ENCODE results near the gene TMEM156. TPM values are rescaled to one million over a fixed set of nuclear protein-coding genes. Genes with fewer than 3 reads are reported as not detected.

The TMEM156 gene
- polyA plus RNA-seq, 1 donor from 2014 or later = not detected

DNA sequence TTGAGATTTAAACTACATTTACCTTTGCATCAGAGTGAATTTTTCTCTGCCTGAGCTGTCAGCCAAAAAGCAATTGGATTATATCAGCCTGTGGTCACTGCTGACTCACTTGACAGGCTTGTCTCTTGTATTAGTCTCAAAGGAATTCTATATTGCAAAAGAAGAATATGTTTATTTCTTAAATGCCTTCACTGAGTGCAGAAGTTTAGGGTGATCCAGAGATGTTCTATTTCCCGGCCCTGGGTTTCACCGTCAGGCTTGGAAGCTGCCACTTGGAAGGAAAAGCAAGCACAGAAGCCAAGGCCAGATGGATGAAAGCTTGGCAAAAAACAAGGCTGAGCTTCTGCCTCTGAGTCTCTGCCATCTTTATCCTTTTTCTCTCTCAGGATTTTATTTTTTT, 83.7 kb downstream of the TMEM156 start:
- no peak overlapping the region for H3K27ac ChIP-seq (ENCODE audit: low read length)
- H3K9me3 ChIP-seq (ENCODE audit: low read length) = no peaks in the 10 kb centered on the region
- no peak overlapping the region for H2AFZ ChIP-seq (ENCODE audit: low read depth, low read length)
- H3K36me3 ChIP-seq (ENCODE audit: insufficient read depth, low read length) = no peaks in the 10 kb centered on the region
- TF ChIP-seq TAF1 (IDR thresholded peaks at IDR 0.05; ENCODE audit: low read depth) = no peak
- no peak overlapping the region for H3K4me3 ChIP-seq (ENCODE audit: low read length)
- no peaks in the 10 kb centered on the region for H4K20me1 ChIP-seq (ENCODE audit: insufficient read depth)
- no peaks in the 10 kb centered on the region for H3K27me3 ChIP-seq (ENCODE audit: insufficient read depth, low read depth, low read length)
- H3K79me2 ChIP-seq (replicated peaks; ENCODE audit: insufficient read depth, low read length) = no peaks in the 10 kb centered on the region
- no peak overlapping the region for H3K9ac ChIP-seq (ENCODE audit: low read length)
- H3K4me2 ChIP-seq (ENCODE audit: low read length) = no peak overlapping the region
- no peaks in the 10 kb centered on the region for H3F3A ChIP-seq (ENCODE audit: insufficient read depth, low read length, poor library complexity, severe bottlenecking)
- H3K9me2 ChIP-seq (ENCODE audit: insufficient read depth, low read length) = no peaks in the 10 kb centered on the region

DNA sequence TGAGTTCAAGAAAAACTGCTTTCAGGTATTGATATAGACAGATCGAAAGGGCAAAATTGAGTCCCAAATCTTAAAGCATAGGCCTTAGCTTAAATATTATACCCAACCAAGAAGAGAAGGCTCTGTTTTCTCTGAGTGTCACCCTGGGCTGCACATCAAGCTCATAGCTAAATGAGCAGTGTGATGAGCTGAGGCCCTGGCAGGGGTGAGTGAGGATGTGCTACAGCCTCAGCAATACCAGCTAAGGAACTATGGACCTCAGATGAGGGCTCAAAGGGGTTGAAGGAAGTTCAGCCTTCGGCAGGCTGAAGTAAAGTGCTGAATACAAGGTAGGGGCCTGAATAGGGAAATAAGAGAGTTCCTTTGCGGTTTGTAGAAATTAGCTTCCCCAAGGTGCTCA, 85.3 kb downstream of the TMEM156 start:
- H3K4me2 ChIP-seq (ENCODE audit: low read length) = no peak overlapping the region
- no peak overlapping the region for H2AFZ ChIP-seq (ENCODE audit: low read depth, low read length)
- no peaks in the 10 kb centered on the region for H3K27me3 ChIP-seq (ENCODE audit: insufficient read depth, low read depth, low read length)
- no peak for TF ChIP-seq POLR2AphosphoS5 (IDR thresholded peaks at IDR 0.05)
- TF ChIP-seq EP300 (conservative IDR thresholded peaks at IDR 0.05; ENCODE audit: poor library complexity, severe bottlenecking) = no peak
- TF ChIP-seq EZH2 (IDR thresholded peaks at IDR 0.05; ENCODE audit: borderline replicate concordance, insufficient read depth, low read length, poor library complexity, severe bottlenecking) = no peak
- TF ChIP-seq SMC3 (conservative IDR thresholded peaks at IDR 0.05; ENCODE audit: poor library complexity) = no peak
- TF ChIP-seq TAF1 (IDR thresholded peaks at IDR 0.05; ENCODE audit: low read depth) = no peak
- H3K36me3 ChIP-seq (ENCODE audit: insufficient read depth, low read length) = no peaks in the 10 kb centered on the region
- H4K20me1 ChIP-seq (ENCODE audit: insufficient read depth) = no peaks in the 10 kb centered on the region
- H3K4me3 ChIP-seq (ENCODE audit: low read length) = no peak overlapping the region
- no peaks in the 10 kb centered on the region for H3K79me2 ChIP-seq (replicated peaks; ENCODE audit: insufficient read depth, low read length)
- no peak overlapping the region for H3K9ac ChIP-seq (ENCODE audit: low read length)
- no peaks in the 10 kb centered on the region for H3F3A ChIP-seq (ENCODE audit: insufficient read depth, low read length, poor library complexity, severe bottlenecking)
- no peak overlapping the region for H3K27ac ChIP-seq (ENCODE audit: low read length)
- no peaks in the 10 kb centered on the region for H3K9me3 ChIP-seq (ENCODE audit: low read length)
- no peaks in the 10 kb centered on the region for H3K9me2 ChIP-seq (ENCODE audit: insufficient read depth, low read length)

DNA sequence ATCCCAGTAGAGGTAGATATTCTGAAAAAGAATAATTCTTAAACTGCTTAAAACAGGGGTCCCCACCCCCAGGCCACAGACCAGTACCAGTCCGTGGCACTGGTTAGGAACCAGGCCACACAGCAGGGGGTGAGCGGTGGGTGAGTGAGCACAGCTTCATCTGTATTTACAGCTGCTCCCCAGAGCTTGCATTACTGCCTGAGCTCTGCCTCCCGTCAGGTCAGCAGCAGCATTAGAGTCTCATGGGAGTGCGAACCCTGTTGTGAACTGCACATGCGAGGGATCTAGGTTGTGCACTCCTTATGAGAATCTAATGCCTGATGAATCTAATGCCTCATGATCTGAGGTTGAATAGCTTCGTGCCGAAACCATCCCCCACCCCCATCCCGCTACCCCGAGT, 87.8 kb downstream of the TMEM156 start:
- no peaks in the 10 kb centered on the region for H4K20me1 ChIP-seq (ENCODE audit: insufficient read depth)
- H3K79me2 ChIP-seq (replicated peaks; ENCODE audit: insufficient read depth, low read length) = no peaks in the 10 kb centered on the region
- no peak overlapping the region for H2AFZ ChIP-seq (ENCODE audit: low read depth, low read length)
- no peaks in the 10 kb centered on the region for H3K27me3 ChIP-seq (ENCODE audit: insufficient read depth, low read depth, low read length)
- H3K4me3 ChIP-seq (ENCODE audit: low read length) = no peak overlapping the region
- H3K4me2 ChIP-seq (ENCODE audit: low read length) = no peak overlapping the region
- no peaks in the 10 kb centered on the region for H3K9me2 ChIP-seq (ENCODE audit: insufficient read depth, low read length)
- TF ChIP-seq POLR2AphosphoS5 (IDR thresholded peaks at IDR 0.05) (no peak), MXI1 (conservative IDR thresholded peaks at IDR 0.05; ENCODE audit: poor library complexity, severe bottlenecking) (no peak), SMC3 (conservative IDR thresholded peaks at IDR 0.05; ENCODE audit: poor library complexity) (no peak), EZH2 (IDR thresholded peaks at IDR 0.05; ENCODE audit: borderline replicate concordance, insufficient read depth, low read length, poor library complexity, severe bottlenecking) (no peak), TAF1 (IDR thresholded peaks at IDR 0.05; ENCODE audit: low read depth) (no peak), RAD21 (conservative IDR thresholded peaks at IDR 0.05) (no peak)
- TF ChIP-seq, protein P1, sequence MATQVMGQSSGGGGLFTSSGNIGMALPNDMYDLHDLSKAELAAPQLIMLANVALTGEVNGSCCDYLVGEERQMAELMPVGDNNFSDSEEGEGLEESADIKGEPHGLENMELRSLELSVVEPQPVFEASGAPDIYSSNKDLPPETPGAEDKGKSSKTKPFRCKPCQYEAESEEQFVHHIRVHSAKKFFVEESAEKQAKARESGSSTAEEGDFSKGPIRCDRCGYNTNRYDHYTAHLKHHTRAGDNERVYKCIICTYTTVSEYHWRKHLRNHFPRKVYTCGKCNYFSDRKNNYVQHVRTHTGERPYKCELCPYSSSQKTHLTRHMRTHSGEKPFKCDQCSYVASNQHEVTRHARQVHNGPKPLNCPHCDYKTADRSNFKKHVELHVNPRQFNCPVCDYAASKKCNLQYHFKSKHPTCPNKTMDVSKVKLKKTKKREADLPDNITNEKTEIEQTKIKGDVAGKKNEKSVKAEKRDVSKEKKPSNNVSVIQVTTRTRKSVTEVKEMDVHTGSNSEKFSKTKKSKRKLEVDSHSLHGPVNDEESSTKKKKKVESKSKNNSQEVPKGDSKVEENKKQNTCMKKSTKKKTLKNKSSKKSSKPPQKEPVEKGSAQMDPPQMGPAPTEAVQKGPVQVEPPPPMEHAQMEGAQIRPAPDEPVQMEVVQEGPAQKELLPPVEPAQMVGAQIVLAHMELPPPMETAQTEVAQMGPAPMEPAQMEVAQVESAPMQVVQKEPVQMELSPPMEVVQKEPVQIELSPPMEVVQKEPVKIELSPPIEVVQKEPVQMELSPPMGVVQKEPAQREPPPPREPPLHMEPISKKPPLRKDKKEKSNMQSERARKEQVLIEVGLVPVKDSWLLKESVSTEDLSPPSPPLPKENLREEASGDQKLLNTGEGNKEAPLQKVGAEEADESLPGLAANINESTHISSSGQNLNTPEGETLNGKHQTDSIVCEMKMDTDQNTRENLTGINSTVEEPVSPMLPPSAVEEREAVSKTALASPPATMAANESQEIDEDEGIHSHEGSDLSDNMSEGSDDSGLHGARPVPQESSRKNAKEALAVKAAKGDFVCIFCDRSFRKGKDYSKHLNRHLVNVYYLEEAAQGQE (IDR thresholded peaks at IDR 0.05; ENCODE audit: borderline replicate concordance) = no peak
- TF ChIP-seq, protein P2, sequence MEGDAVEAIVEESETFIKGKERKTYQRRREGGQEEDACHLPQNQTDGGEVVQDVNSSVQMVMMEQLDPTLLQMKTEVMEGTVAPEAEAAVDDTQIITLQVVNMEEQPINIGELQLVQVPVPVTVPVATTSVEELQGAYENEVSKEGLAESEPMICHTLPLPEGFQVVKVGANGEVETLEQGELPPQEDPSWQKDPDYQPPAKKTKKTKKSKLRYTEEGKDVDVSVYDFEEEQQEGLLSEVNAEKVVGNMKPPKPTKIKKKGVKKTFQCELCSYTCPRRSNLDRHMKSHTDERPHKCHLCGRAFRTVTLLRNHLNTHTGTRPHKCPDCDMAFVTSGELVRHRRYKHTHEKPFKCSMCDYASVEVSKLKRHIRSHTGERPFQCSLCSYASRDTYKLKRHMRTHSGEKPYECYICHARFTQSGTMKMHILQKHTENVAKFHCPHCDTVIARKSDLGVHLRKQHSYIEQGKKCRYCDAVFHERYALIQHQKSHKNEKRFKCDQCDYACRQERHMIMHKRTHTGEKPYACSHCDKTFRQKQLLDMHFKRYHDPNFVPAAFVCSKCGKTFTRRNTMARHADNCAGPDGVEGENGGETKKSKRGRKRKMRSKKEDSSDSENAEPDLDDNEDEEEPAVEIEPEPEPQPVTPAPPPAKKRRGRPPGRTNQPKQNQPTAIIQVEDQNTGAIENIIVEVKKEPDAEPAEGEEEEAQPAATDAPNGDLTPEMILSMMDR (IDR thresholded peaks at IDR 0.05; ENCODE audit: poor library complexity, severe bottlenecking) = no peak
- H3K9ac ChIP-seq (ENCODE audit: low read length) = no peak overlapping the region
- no peak overlapping the region for H3K27ac ChIP-seq (ENCODE audit: low read length)
- no peaks in the 10 kb centered on the region for H3F3A ChIP-seq (ENCODE audit: insufficient read depth, low read length, poor library complexity, severe bottlenecking)
- H3K36me3 ChIP-seq (ENCODE audit: insufficient read depth, low read length) = no peaks in the 10 kb centered on the region
- H3K9me3 ChIP-seq (ENCODE audit: low read length) = no peaks in the 10 kb centered on the region

All from neural cell (in vitro differentiated cells).